GM13977 (cell line): ENCODE measurements around the gene RTL10.

Experiments used
- DNase-seq: peaks from one replicate; pipeline ENCODE4 v3.0.0; 2012; ENCODE audit warnings: low spot score
- CTCF ChIP-seq: IDR thresholded peaks from 2 replicates; pipeline ENCODE4 v1.5.1; 2012; ENCODE audit warnings: mild to moderate bottlenecking, control low read depth; ENCODE audit not compliant: insufficient read depth; ENCODE audit errors: extremely low read depth, missing control alignments
- in situ Hi-C: fragments of 300-500 bp; cut with MboI; formaldehyde crosslinking; loops from one replicate; pipeline ENCODE4 v1.12.0; 2022; ENCODE audit warnings: low sequenced_read_pairs, low pct_unique_long_range_greater_than_20kb, mixed read lengths, inconsistent platforms; ENCODE audit not compliant: unreplicated experiment

The RTL10 gene

GRCh38 chr22:19827341-19828034 lies 27.2 kb downstream of the RTL10 start:
- in situ Hi-C loops, result no loop called here
- no peak for TF ChIP-seq CTCF
- DNase-seq, result no peak

GRCh38 chr22:19826619-19826950 lies 28.1 kb downstream of the RTL10 start:
- no peak for TF ChIP-seq CTCF
- no peak for DNase-seq
- in situ Hi-C loops, result no loop called here

DNA sequence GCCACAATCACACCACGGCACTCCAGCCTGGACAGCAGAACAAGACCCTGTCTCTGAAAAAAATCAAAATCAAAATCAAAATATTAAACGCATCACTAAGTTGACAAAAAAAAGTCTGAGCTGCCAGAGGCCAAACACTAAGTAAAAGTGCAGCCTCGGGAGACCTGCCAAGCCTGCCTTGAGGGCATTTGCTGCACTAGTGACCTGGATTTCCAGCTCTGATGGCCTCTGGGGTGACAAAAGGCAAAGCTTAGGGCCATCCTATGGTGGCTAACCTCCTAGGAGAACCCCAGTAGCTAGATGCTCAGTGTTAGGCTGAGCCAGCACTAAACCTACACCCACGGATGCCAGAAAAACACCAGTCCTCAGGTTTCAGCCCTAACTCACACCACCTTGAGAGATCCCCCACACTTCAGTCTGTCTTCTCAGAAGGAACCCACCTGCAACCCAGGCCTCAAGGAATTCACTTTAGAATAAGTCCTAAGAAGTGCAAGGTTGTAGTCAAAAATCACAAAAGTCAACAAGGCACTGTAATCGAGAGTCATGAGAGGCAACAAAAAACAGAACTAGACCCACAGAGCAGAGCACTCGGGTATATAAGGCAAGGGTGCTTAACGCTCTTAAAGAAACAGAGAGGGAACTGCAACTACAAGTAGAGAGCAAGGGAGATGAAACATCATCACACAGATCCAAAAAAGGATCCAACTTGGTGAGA lies 28.6 kb downstream of the RTL10 start:
- no peak for DNase-seq
- TF ChIP-seq CTCF, result no peak
- in situ Hi-C loops, result no loop called here

- in situ Hi-C loops, result no loop called here
- no peak for DNase-seq
- no peak for TF ChIP-seq CTCF
These were observed 29.7 kb downstream of the RTL10 start for GRCh38 chr22:19824926-19825339.

GRCh38 chr22:19824212-19824925 lies 30.3 kb downstream of the RTL10 start:
- in situ Hi-C loops, result no loop called here
- no peak for DNase-seq
- TF ChIP-seq CTCF, result no peak

DNA sequence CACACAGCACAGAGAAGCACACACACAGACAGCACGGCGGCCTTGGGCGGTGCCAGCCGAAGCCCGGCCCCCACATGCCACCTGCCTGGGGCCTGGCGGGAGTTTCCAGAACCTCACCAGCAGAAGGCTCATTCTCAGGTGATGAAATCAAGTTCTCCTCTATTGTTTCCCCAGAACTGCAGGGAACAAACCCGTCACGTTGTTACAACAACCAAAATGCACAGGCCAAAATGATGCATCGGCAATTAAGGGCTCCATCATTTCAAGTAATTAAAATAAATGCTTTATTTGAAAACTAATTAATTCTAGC lies 30.8 kb downstream of the RTL10 start:
- in situ Hi-C loops, result no loop called here
- DNase-seq, result no peak
- no peak for TF ChIP-seq CTCF
